GM23248 (cell line): Measurements from ENCODE around the gene PEX7. TPM values are rescaled to one million over a fixed set of nuclear protein-coding genes. Genes with fewer than 3 reads are reported as not detected.
A peak's percentile ranks its signal among the peaks of the same experiment; 100 is the strongest.

Experiments used
- DNase-seq: peaks from one replicate; pipeline ENCODE4 v3.0.0-alpha.2; 2015
- H2AFZ ChIP-seq: fragments of 200-600 bp; sonication (generic); 2 replicates; pipeline ENCODE4 v1.6.1; 2016; ENCODE audit warnings: antibody characterized with exemption
- H3F3A ChIP-seq: fragments of 200-600 bp; sonication (generic); 2 replicates; pipeline ENCODE4 v1.6.1; 2016; ENCODE audit warnings: mild to moderate bottlenecking, antibody characterized with exemption, mixed run types; ENCODE audit not compliant: insufficient read depth
- H3K27ac ChIP-seq: fragments of 200-600 bp; sonication (generic); 2 replicates; pipeline ENCODE4 v1.5.1; 2016; ENCODE audit warnings: mild to moderate bottlenecking
- H3K27me3 ChIP-seq: fragments of 200-600 bp; sonication (generic); replicated peaks from 2 replicates; pipeline ENCODE4 v1.6.1; 2016; ENCODE audit warnings: mild to moderate bottlenecking; ENCODE audit not compliant: insufficient read depth
- H3K36me3 ChIP-seq: fragments of 200-600 bp; sonication (generic); 2 replicates; pipeline ENCODE4 v1.6.1; 2016; ENCODE audit warnings: low read depth, mild to moderate bottlenecking
- H3K4me1 ChIP-seq: fragments of 200-600 bp; sonication (generic); 2 replicates; pipeline ENCODE4 v1.6.1; 2016; ENCODE audit warnings: mild to moderate bottlenecking; ENCODE audit not compliant: insufficient read depth
- H3K4me2 ChIP-seq: fragments of 200-600 bp; sonication (generic); one replicate; pipeline ENCODE4 v1.6.1; 2016; ENCODE audit warnings: mild to moderate bottlenecking; ENCODE audit not compliant: unreplicated experiment
- H3K4me3 ChIP-seq: fragments of 200-600 bp; sonication (generic); 2 replicates; pipeline ENCODE4 v1.5.1; 2016; ENCODE audit warnings: mild to moderate bottlenecking
- H3K79me2 ChIP-seq: fragments of 200-600 bp; sonication (generic); 2 replicates; pipeline ENCODE4 v1.6.1; 2016; ENCODE audit warnings: mild to moderate bottlenecking; ENCODE audit not compliant: insufficient read depth
- H3K9ac ChIP-seq: fragments of 200-600 bp; sonication (generic); 2 replicates; pipeline ENCODE4 v1.6.1; 2016; ENCODE audit warnings: mild to moderate bottlenecking
- H3K9me2 ChIP-seq: fragments of 200-600 bp; sonication (generic); 2 replicates; pipeline ENCODE4 v1.6.1; 2016; ENCODE audit warnings: mixed run types, mild to moderate bottlenecking, moderate library complexity; ENCODE audit not compliant: insufficient read depth
- H3K9me3 ChIP-seq: fragments of 200-600 bp; sonication (generic); one replicate; pipeline ENCODE4 v1.6.1; 2017; ENCODE audit warnings: low read depth
- H4K20me1 ChIP-seq: fragments of 200-600 bp; sonication (generic); 2 replicates; pipeline ENCODE4 v1.6.0; 2016; ENCODE audit not compliant: insufficient read depth
- EZH2 ChIP-seq: fragments of 200-600 bp; sonication (generic); IDR thresholded peaks from 2 replicates; pipeline ENCODE4 v1.6.1; 2018; ENCODE audit warnings: antibody characterized with exemption, mild to moderate bottlenecking; ENCODE audit not compliant: insufficient read depth, poor library complexity, severe bottlenecking
- EZH2phosphoT487 ChIP-seq: fragments of 200-600 bp; sonication (generic); IDR thresholded peaks from 2 replicates; pipeline ENCODE4 v1.6.1; 2018; ENCODE audit warnings: antibody characterized with exemption, moderate library complexity, mild to moderate bottlenecking, low read depth; ENCODE audit not compliant: insufficient read depth
- WGBS, 2 experiments: methylation state at CpG; one replicate each; pipeline ENCODE4 v1.1.6; 2015 to 2017; ENCODE audit warnings: low lambda C conversion rate in 2 of 2, low coverage in 1 of 2; ENCODE audit errors: missing lambda C conversion rate in 2 of 2; 5-methylcytosine and 5-hydroxymethylcytosine counted together
- in situ Hi-C: fragments of 300-500 bp; cut with MboI; formaldehyde crosslinking; loops from 2 replicates; pipeline ENCODE4 v1.15.0; 2020
- polyA plus RNA-seq: library from polyadenylated mRNA; unstranded; fragments of >200 nt; fragmentation: Nextera tagmentation; extraction: Ambion mirVana; gene quantifications from 2 replicates; pipeline ENCODE4 v1.2.1, GENCODE V29; 2016
- total RNA-seq: library from RNA; depleted of rRNA; stranded (reverse); fragments of >200 nt; shearing (Covaris generic); gene quantifications from 2 replicates; pipeline ENCODE4 v1.2.3, GENCODE V29; 2014

The PEX7 gene
- total and polyA plus RNA-seq, 2 experiments from 2014 or later: 9.4 to 11.0 TPM

GRCh38 chr6:136950436-136951126 lies 128.2 kb downstream of the PEX7 start:
- DNase-seq: peak; percentile 10
- Histone ChIP-seq H3K79me2 (no peaks in the 10 kb centered on the region), H3K4me1 (no peaks in the 10 kb centered on the region), H3K27me3 (peaks cover 4% of the 10 kb centered on the region; the same call in 1 of the 2 replicates), H3K36me3 (no peaks in the 10 kb centered on the region), H3F3A (no peaks in the 10 kb centered on the region), H4K20me1 (no peaks in the 10 kb centered on the region), H3K9ac (no peak overlapping the region), H2AFZ (no peak overlapping the region), H3K4me3 (no peak overlapping the region), H3K9me3 (no peaks in the 10 kb centered on the region), H3K27ac (no peak overlapping the region), H3K9me2 (no peaks in the 10 kb centered on the region), H3K4me2 (no peak overlapping the region)
- 67 to 77% methylated on average over 4 of the region's 4 CpGs for WGBS, 2 experiments
- TF ChIP-seq EZH2: no peak
- no peak for TF ChIP-seq EZH2phosphoT487
- in situ Hi-C loops: no loop called here

- WGBS, 2 experiments: 48 to 52% methylated on average over 7 of the region's 7 CpGs
- no peaks in the 10 kb centered on the region for H3K79me2 ChIP-seq
- H3K27ac ChIP-seq: no peak overlapping the region
- in situ Hi-C loops: no loop called here
- no peaks in the 10 kb centered on the region for H3K36me3 ChIP-seq
- TF ChIP-seq EZH2 (no peak), EZH2phosphoT487 (no peak)
- H4K20me1 ChIP-seq: no peaks in the 10 kb centered on the region
- no peaks in the 10 kb centered on the region for H3K9me3 ChIP-seq
- no peaks in the 10 kb centered on the region for H3K9me2 ChIP-seq
- no peaks in the 10 kb centered on the region for H3K27me3 ChIP-seq
- no peak overlapping the region for H2AFZ ChIP-seq
- H3K4me3 ChIP-seq: no peak overlapping the region
- H3K4me2 ChIP-seq: no peak overlapping the region
- no peak overlapping the region for H3K9ac ChIP-seq
- no peak for DNase-seq
- H3K4me1 ChIP-seq: no peaks in the 10 kb centered on the region
- no peaks in the 10 kb centered on the region for H3F3A ChIP-seq
Measured at GRCh38 chr6:136952714-136953260, 130.4 kb downstream of the PEX7 start.

GRCh38 chr6:136955123-136955522 lies 132.7 kb downstream of the PEX7 start:
- Histone ChIP-seq H3K4me1 (no peaks in the 10 kb centered on the region), H3K9me2 (no peaks in the 10 kb centered on the region), H3K36me3 (no peaks in the 10 kb centered on the region), H2AFZ (no peak overlapping the region), H4K20me1 (no peaks in the 10 kb centered on the region), H3K79me2 (no peaks in the 10 kb centered on the region), H3K27ac (no peak overlapping the region), H3K27me3 (no peaks in the 10 kb centered on the region), H3F3A (no peaks in the 10 kb centered on the region), H3K4me2 (no peak overlapping the region), H3K9ac (no peak overlapping the region), H3K9me3 (no peaks in the 10 kb centered on the region), H3K4me3 (no peak overlapping the region)
- DNase-seq: no peak
- no peak for TF ChIP-seq EZH2
- TF ChIP-seq EZH2phosphoT487: no peak
- 54 to 70% methylated on average over 3 of the region's 3 CpGs for WGBS, 2 experiments
- in situ Hi-C loops: no loop called here

- no peak for TF ChIP-seq EZH2
- no peak for TF ChIP-seq EZH2phosphoT487
- in situ Hi-C loops: no loop called here
- Histone ChIP-seq H3K4me2 (no peak overlapping the region), H3K79me2 (no peaks in the 10 kb centered on the region), H3K4me3 (no peak overlapping the region), H3K36me3 (no peaks in the 10 kb centered on the region), H3K27ac (no peak overlapping the region), H2AFZ (no peak overlapping the region), H3F3A (no peaks in the 10 kb centered on the region), H3K9ac (no peak overlapping the region), H3K4me1 (no peaks in the 10 kb centered on the region), H3K27me3 (no peaks in the 10 kb centered on the region; the same call in 1 of the 2 replicates), H3K9me2 (no peaks in the 10 kb centered on the region), H4K20me1 (no peaks in the 10 kb centered on the region), H3K9me3 (no peaks in the 10 kb centered on the region)
- DNase-seq: no peak
- WGBS, 2 experiments: 64 to 67% methylated on average over 14 of the region's 14 CpGs
Measured at GRCh38 chr6:136956590-136957544, 134.5 kb downstream of the PEX7 start.
